Stomach (tissue), 4 donors: ENCODE results near the gene CSDE1.
"Not testable (repeated sequence)": the region's sequence is repeated elsewhere in the genome, so short reads cannot be mapped to it uniquely, and the experiment has no call there.

ENCODE experiments used
- CTCF ChIP-seq, 7 experiments: fragments of 450-650 bp in 4 of 7; fragments of 200-600 bp in 3 of 7; sonication (generic) in 3 of 7; IDR thresholded peaks; one replicate each; pipeline ENCODE4 v1.5.1; 2016 to 2019; ENCODE audit warnings: antibody characterized with exemption in 7 of 7, control low read depth in 2 of 7, mild to moderate bottlenecking in 1 of 7
- POLR2A ChIP-seq, 4 donors: fragments of 450-650 bp; IDR thresholded peaks; one replicate each; pipeline ENCODE4 v1.6.1; 2016; ENCODE audit warnings: antibody characterized with exemption in 4 of 4, control low read depth in 2 of 4, mild to moderate bottlenecking in 1 of 4, moderate library complexity in 1 of 4
- POLR2AphosphoS5 ChIP-seq, 3 donors: sonication (generic); formaldehyde crosslinking; IDR thresholded peaks; one replicate each; pipeline ENCODE4 v1.6.1; 2016; ENCODE audit warnings: antibody characterized with exemption in 3 of 3

- TF ChIP-seq POLR2A, CTCF, POLR2AphosphoS5 (IDR thresholded peaks at IDR 0.05): not testable (repeated sequence)
Measured at GRCh38 chr1:114776726-114777125, 18.9 kb upstream of the CSDE1 start.
